Stomach (tissue), 9 donors: ENCODE results near the gene SPRED3. TPM values are rescaled to one million over a fixed set of nuclear protein-coding genes. Genes with fewer than 3 reads are reported as not detected.

Experiments
- DNase-seq, 2 donors: peaks; one replicate each; pipeline versions ENCODE4 v3.0.0 to v3.0.0-alpha.2; 2013 to 2019
- H3K27ac ChIP-seq, 5 donors: fragments of 200-600 bp in 4 of 5; sonication (generic) in 4 of 5; one replicate each; pipeline ENCODE4 v1.5.1; 2013 to 2019; ENCODE audit warnings: mild to moderate bottlenecking in 1 of 5, moderate library complexity in 1 of 5
- H3K27me3 ChIP-seq, 3 donors: fragments of 200-600 bp; sonication (generic); one replicate each; pipeline ENCODE4 v1.5.1; 2017 to 2019; ENCODE audit warnings: mixed run types in 1 of 3
- H3K36me3 ChIP-seq, 4 donors: fragments of 200-600 bp; sonication (generic); 1 replicate in 3 of 4; 2 replicates in 1 of 4; pipeline ENCODE4 v1.5.1; 2016 to 2019
- H3K4me1 ChIP-seq, 4 donors: fragments of 200-600 bp; sonication (generic); one replicate each; pipeline ENCODE4 v1.5.1; 2016 to 2019
- H3K4me3 ChIP-seq, 4 donors: fragments of 200-600 bp; sonication (generic) in 3 of 4; one replicate each; pipeline ENCODE4 v1.5.1; 2016 to 2019; ENCODE audit warnings: mild to moderate bottlenecking in 1 of 4
- H3K9me3 ChIP-seq, 4 donors: fragments of 200-600 bp; sonication (generic); one replicate each; pipeline ENCODE4 v1.5.1; 2016 to 2019
- EP300 ChIP-seq: sonication (generic); formaldehyde crosslinking; IDR thresholded peaks from one replicate; pipeline ENCODE4 v1.6.1; 2017; ENCODE audit warnings: antibody characterized with exemption
- POLR2A ChIP-seq, 4 donors: fragments of 450-650 bp; IDR thresholded peaks; one replicate each; pipeline ENCODE4 v1.6.1; 2016; ENCODE audit warnings: antibody characterized with exemption in 4 of 4, control low read depth in 2 of 4, mild to moderate bottlenecking in 1 of 4, moderate library complexity in 1 of 4
- POLR2AphosphoS5 ChIP-seq, 3 donors: sonication (generic); formaldehyde crosslinking; IDR thresholded peaks; one replicate each; pipeline ENCODE4 v1.6.1; 2016; ENCODE audit warnings: antibody characterized with exemption in 3 of 3
- WGBS, 5 donors: extraction: QIAGEN DNeasy Blood & Tissue Kit in 3 of 5; methylation state at CpG; one replicate each; pipeline versions ENCODE4 v1.1.5 to v1.1.7; 2013 to 2018; 5-methylcytosine and 5-hydroxymethylcytosine counted together
- intact Hi-C: fragments of 100-400 bp; cut with DNase I; formaldehyde crosslinking; loops from one replicate; pipeline ENCODE4 v1.15.1; 2023; ENCODE audit warnings: low total_unique reads
- polyA plus RNA-seq, 3 donors: library from polyadenylated mRNA; stranded (reverse); fragments of 200-250 nt; gene quantifications; one replicate each; pipeline ENCODE4 v1.2.3, GENCODE V29; 2013
- total RNA-seq, 5 donors: library from RNA; depleted of rRNA; stranded (reverse); fragments of >200 nt; gene quantifications; one replicate each; pipeline versions ENCODE4 v1.1.0 to v1.2.3, GENCODE V29; 2014 to 2016
- TF ChIP-seq, protein P1 (sequence below), 7 experiments: fragments of 450-650 bp in 4 of 7; fragments of 200-600 bp in 3 of 7; sonication (generic) in 3 of 7; IDR thresholded peaks; one replicate each; pipeline ENCODE4 v1.5.1; 2016 to 2019; ENCODE audit warnings: antibody characterized with exemption in 7 of 7, control low read depth in 2 of 7, mild to moderate bottlenecking in 1 of 7
- donor health status: healthy with polysubstance abuse.
- donor health status: Bipolar disorder and iron deficiency.
- donor health status: healthy.

The SPRED3 gene
- total and polyA plus RNA-seq, 8 donors = 0.12 to 3.6 (median 0.99) TPM; not detected in 4

DNA sequence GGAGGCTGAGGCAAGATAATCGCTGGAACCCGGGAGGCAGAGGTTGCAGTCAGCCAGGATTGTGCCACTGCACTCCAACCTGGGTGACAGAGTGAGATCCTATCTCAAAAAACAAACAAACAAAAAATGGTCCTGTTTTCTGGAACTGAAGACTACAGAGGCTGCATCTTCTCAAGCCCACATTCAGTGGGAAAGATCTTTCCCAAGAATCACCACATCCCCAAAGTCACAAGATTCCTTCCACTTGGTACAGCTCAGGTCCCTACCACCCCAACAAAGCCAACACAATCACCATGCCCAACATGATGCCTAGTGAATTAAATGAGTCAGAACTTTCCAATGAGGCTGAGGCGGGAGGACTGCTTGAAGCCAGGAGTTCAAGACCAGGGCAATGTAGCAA lies 37.6 kb upstream of the SPRED3 start:
- 61 to 77% (median 74%) methylated on average over 3 of the region's 3 CpGs for WGBS, 5 donors
- H3K4me3 ChIP-seq = no peak overlapping the region
- H3K9me3 ChIP-seq = no peaks in the 10 kb centered on the region
- TF ChIP-seq POLR2A (IDR thresholded peaks at IDR 0.05) (no peak), EP300 (no peak), POLR2AphosphoS5 (IDR thresholded peaks at IDR 0.05) (no peak)
- TF ChIP-seq, protein P1, sequence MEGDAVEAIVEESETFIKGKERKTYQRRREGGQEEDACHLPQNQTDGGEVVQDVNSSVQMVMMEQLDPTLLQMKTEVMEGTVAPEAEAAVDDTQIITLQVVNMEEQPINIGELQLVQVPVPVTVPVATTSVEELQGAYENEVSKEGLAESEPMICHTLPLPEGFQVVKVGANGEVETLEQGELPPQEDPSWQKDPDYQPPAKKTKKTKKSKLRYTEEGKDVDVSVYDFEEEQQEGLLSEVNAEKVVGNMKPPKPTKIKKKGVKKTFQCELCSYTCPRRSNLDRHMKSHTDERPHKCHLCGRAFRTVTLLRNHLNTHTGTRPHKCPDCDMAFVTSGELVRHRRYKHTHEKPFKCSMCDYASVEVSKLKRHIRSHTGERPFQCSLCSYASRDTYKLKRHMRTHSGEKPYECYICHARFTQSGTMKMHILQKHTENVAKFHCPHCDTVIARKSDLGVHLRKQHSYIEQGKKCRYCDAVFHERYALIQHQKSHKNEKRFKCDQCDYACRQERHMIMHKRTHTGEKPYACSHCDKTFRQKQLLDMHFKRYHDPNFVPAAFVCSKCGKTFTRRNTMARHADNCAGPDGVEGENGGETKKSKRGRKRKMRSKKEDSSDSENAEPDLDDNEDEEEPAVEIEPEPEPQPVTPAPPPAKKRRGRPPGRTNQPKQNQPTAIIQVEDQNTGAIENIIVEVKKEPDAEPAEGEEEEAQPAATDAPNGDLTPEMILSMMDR (IDR thresholded peaks at IDR 0.05) = no peak
- no peak for DNase-seq
- intact Hi-C loops = no loop called here
- no peak overlapping the region for H3K27ac ChIP-seq
- H3K4me1 ChIP-seq = no peaks in the 10 kb centered on the region
- H3K27me3 ChIP-seq = peaks cover 0 to 35% (median 7%) of the 10 kb centered on the region in 3 donors
- peaks cover 0 to 5% (median 0%) of the 10 kb centered on the region in 4 donors for H3K36me3 ChIP-seq

DNA sequence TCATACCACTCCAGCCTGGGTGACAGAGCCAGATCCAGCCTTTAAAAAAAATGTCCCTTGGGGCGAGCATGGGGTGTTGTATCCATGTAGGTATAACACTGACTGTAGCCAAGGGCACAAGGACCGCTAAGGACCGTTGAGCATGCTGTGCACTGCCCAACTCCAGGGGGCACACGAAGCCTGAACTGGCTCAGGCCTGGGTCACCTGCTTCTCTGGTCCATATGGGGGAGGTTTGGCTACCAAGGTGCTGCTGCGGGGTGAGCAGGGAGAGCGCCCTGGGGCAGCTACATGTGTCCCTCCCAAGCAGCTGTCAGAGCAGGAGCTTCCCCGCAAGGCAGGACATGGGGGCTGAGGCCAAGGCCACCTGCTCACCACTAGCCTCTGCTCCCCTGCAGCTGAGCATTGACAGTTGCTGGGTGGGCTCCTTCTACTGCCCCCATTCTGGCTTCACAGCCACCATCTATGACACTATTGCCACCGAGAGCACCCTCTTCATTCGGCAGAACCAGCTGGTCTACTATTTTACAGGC lies 36.6 kb upstream of the SPRED3 start:
- Histone ChIP-seq H3K27me3 (peaks cover 0 to 45% (median 12%) of the 10 kb centered on the region in 3 donors), H3K36me3 (no peaks in the 10 kb centered on the region), H3K4me1 (no peaks in the 10 kb centered on the region), H3K4me3 (no peak overlapping the region), H3K27ac (no peak overlapping the region), H3K9me3 (no peaks in the 10 kb centered on the region)
- TF ChIP-seq, protein P1 (IDR thresholded peaks at IDR 0.05) = no peak
- TF ChIP-seq POLR2A (IDR thresholded peaks at IDR 0.05) (no peak), POLR2AphosphoS5 (IDR thresholded peaks at IDR 0.05) (no peak), EP300 (no peak)
- WGBS, 5 donors = 76 to 84% (median 79%) methylated on average over 8 to 9 of the region's 9 CpGs
- intact Hi-C loops = no loop called here
- DNase-seq = no peak

DNA sequence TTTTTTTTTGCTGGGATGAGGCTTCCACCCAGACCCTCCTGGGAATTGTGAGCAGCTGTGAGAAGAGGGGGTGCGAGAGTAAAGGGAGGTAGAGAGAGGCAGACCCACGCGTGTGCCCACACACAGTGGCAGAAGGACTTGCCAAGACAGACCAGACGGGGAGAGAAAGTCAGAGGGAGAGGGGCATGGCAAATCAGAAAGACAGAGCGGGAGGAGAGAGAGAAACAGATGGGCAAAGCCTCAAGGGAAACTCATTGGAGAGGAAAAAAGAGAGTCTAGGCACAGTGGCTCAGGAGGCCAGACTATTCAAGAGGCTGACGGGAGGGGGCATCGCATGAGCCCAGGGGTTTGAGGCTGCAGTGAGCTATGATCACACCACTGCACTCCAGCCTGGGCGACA lies 35.9 kb upstream of the SPRED3 start:
- Histone ChIP-seq H3K4me1 (no peaks in the 10 kb centered on the region), H3K4me3 (no peak overlapping the region), H3K9me3 (no peaks in the 10 kb centered on the region), H3K27ac (no peak overlapping the region), H3K27me3 (peaks cover 0 to 51% (median 12%) of the 10 kb centered on the region in 3 donors), H3K36me3 (no peaks in the 10 kb centered on the region)
- intact Hi-C loops = no loop called here
- no peak for DNase-seq
- WGBS, 5 donors = 70 to 90% (median 81%) methylated on average over 7 to 8 of the region's 8 CpGs
- TF ChIP-seq, protein P1 (IDR thresholded peaks at IDR 0.05) = no peak
- TF ChIP-seq POLR2AphosphoS5 (IDR thresholded peaks at IDR 0.05) (no peak), POLR2A (IDR thresholded peaks at IDR 0.05) (no peak), EP300 (no peak)

DNA sequence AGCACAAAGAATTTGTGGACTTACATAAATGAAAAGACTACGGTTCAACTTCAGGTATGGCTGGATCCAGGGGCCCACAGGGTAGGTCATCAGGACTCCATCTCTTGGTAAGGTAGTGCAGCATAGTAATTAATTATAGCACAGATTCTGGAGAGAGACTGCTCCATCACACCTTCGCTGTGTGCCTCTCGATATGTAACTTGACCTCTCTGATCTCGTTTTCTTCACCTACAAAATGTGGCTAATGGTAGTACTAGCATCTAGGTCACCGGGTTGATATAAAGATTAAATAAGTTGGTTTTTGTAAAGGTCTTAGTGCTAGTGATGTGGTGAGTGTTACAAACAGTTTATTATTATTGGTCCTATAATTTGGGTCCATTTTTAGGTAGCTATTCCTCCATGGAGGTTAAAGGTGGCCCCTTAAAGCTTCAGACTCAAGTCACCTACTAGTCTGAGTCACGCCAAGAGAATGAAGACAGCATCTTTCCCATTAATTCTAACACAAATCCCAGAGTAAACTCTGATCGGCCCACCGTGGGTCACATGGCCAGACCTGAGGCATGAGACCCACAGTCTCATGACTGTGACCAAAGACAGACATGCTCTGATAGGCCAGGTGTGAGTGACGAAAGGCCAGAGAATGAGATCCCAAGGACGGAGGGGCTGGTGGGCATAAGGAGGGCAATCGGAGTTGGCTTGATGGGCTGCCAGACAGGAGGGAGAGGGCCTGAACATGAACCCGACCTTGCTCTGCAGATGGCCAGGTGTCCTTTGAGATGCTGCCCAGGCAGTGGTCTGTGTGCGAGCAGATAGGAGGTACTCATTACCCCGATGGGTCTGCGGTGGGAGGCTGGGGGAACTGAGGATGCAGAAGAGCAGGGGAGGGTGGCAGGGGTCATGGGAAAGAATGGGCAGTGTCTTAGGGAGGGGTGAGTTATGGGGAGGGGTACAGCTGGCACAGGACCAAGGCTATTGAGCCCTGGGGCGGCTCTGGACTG lies 32.5 kb upstream of the SPRED3 start:
- Histone ChIP-seq H3K9me3 (no peaks in the 10 kb centered on the region), H3K27ac (no peak overlapping the region), H3K27me3 (peaks cover 0 to 78% (median 24%) of the 10 kb centered on the region in 3 donors), H3K36me3 (no peaks in the 10 kb centered on the region), H3K4me1 (peaks cover 0 to 2% (median under 1%) of the 10 kb centered on the region in 4 donors), H3K4me3 (no peak overlapping the region)
- TF ChIP-seq, protein P1 (IDR thresholded peaks at IDR 0.05) = no peak
- TF ChIP-seq POLR2A (IDR thresholded peaks at IDR 0.05) = no peak
- no peak for TF ChIP-seq POLR2AphosphoS5 (IDR thresholded peaks at IDR 0.05)
- no peak for TF ChIP-seq EP300
- intact Hi-C loops = no loop called here
- DNase-seq = no peak
- 70 to 77% (median 74%) methylated on average over 16 of the region's 16 CpGs for WGBS, 5 donors
